GM12874 (cell line): ENCODE data around the gene PDE9A.

Experiments used
- CTCF ChIP-seq: IDR thresholded peaks from 2 replicates; pipeline ENCODE4 v1.5.1; 2011; ENCODE audit warnings: low read depth, mild to moderate bottlenecking, control low read depth, low read length, moderate library complexity; ENCODE audit not compliant: insufficient read depth

The PDE9A gene

DNA sequence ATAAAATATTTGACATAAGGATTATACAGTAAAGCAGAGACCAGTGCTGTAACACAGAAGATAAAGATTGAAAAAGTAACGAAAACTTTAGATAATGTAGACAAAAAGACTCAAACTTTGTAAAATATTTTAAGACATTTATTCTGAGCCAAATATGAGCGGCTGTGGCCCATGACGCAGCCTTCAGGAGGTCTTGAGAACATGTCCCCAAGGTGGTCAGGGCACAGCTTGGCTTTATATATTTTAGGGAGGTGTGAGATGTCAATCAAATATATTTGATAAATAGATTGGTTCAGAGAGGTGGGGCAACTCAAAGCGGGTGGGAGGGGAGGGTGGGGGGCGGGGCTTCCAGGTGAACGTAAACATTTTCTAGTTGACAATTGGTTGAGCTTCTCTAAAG lies 144.7 kb downstream of the PDE9A start:
- TF ChIP-seq CTCF: no peak

GRCh38 chr21:42799516-42799915 lies 146.1 kb downstream of the PDE9A start:
- TF ChIP-seq CTCF: no peak

DNA sequence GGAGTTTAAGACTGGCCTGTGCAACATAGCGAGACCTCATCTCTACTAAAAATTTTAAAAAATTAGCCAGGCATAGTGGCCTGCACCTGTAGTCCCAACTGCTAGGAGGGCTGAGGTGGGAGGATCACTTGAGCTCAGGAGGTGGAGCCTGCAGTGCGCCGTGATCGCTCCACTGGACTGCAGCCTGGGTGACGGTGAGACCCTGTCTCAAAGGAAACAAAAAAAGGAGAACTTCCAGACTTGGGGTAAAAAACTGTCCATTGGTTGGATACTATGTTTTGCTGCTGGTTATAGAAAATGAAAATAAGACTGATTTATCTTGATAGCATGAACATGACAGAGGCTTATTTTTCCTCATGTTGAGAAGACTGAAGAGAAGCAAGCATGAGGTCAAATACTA lies 146.5 kb downstream of the PDE9A start:
- TF ChIP-seq CTCF: no peak

GRCh38 chr21:42806509-42807140 lies 153.2 kb downstream of the PDE9A start:
- no peak for TF ChIP-seq CTCF

DNA sequence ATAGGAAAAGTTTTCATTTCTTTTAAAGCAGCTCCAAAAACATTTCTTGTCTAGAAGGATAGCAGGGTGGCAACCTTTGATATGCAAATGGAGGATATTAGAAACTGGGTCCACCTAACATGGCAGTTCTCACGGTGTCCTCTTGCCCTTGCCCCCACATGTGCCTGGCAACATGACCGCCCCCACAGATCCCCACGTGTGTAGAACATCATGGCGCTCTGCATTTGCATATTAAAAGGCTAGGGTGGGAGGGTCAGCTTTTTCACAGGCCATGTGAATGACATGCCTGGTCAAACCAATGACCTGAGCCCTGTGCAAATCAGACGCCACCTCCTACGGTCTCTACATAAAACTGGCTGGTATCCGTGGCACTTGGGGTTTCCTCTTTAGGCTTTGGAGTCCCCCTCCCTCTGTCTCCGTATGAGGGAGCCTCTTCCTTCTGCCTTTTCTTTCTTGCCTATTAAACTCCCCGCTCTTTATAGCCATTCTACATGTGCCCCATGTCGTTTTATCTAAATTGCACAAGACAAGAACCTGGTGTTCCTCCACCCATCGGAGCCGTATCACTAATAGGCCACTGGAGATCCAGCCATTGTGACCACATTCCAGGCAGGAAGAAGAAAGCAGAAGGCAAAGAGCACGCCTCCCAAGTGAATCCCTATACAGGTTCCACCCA lies 154.7 kb downstream of the PDE9A start:
- no peak for TF ChIP-seq CTCF

GRCh38 chr21:42809171-42809570 lies 155.8 kb downstream of the PDE9A start:
- no peak for TF ChIP-seq CTCF

DNA sequence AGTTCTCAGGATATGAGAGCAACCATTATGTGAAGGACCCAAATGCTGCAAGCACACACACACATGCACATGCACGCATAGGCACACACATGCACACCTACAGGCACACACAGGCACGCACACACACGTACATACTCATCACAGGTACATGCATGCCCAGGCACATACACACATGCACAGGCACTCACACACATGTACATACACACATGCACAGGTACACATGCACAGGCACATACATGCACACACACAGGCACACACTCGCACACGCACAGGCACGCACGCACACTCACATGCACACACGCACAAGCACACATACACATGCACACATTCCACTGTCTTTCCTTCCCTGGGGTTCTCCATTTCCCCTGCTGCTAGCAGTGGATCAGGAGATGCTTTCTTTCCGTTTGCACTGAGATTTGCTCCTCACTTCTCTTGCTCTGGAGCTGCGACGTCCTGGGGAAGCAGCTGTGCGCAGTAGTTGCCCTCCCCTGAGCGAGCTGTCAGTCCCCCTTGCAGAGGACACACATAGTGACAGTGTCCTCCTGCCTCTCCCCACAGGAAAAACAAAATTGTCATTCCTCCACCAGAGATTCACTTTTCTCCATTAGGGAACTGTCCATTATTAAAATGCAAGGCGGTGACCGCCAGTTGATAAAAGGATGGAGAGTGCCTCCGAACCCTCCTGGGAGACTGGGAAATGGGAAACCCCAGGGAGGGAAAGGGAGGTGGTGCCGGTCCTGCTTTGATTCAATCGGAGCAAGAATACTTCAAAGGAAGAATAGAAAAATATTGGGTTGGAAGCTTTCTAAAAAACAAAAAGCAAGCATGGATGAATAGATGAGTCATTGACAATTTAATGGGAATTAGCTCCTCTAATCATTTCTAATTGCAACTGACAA lies 156.4 kb downstream of the PDE9A start:
- no peak for TF ChIP-seq CTCF
